ENCODE results near the gene WNK2. TPM values are rescaled to one million over a fixed set of nuclear protein-coding genes. Genes with fewer than 3 reads are reported as not detected.

The WNK2 gene
- total RNA-seq, 1 experiment from 2014 or later, result 69.4 TPM

GRCh38 chr9:93205045-93205768 is 21.3 kb downstream of the WNK2 start:
- H3K23me2 ChIP-seq (ENCODE audit: insufficient read length, low read depth, low read length, poor library complexity, severe bottlenecking), result no peaks in the 10 kb centered on the region
- H3K9ac ChIP-seq (ENCODE audit: extremely low read depth, insufficient read length, low read length), result no peak overlapping the region
- H3K79me1 ChIP-seq (ENCODE audit: insufficient read depth, low read depth, low read length, poor library complexity, severe bottlenecking), result no peaks in the 10 kb centered on the region
- H2BK20ac ChIP-seq (ENCODE audit: low read depth, low read length, poor library complexity, severe bottlenecking), result no peak overlapping the region
- H2BK12ac ChIP-seq (ENCODE audit: insufficient read length, low read depth, low read length), result no peak overlapping the region
- no peak overlapping the region for H4K8ac ChIP-seq (replicated peaks; ENCODE audit: insufficient read length, low read depth, low read length)
- no peak overlapping the region for H3K23ac ChIP-seq (ENCODE audit: insufficient read length, low read depth, low read length)
- Mint-ChIP-seq H3K27me3 (ENCODE audit: low read depth) (no peaks in the 10 kb centered on the region), H3K4me3 (no peak overlapping the region), H3K9me3 (peaks cover 0 to 3% of the 10 kb centered on the region in 2 experiments; a peak in 1 of 5 replicates), H3K36me3 (ENCODE audit: insufficient read depth in 1 of 3, low read depth in 3 of 3) (peaks cover 2 to 7% (median 5%) of the 10 kb centered on the region in 3 experiments; a peak in 5 of 7 replicates), H3K27ac (peak overlapping the region; percentile 70 to 89 (median 81); a peak in 4 of 7 replicates), H3K4me1 (peaks cover 7 to 21% of the 10 kb centered on the region in 2 experiments)
- no peak overlapping the region for H3K56ac ChIP-seq (ENCODE audit: insufficient read length, low read depth, low read length)
- H3K27me3 ChIP-seq (ENCODE audit: insufficient read depth, low read length), result no peaks in the 10 kb centered on the region
- no peak overlapping the region for H2BK15ac ChIP-seq (ENCODE audit: low read depth, low read length)
- H4K91ac ChIP-seq (ENCODE audit: insufficient read length, low read depth, low read length), result no peak overlapping the region
- no peak overlapping the region for H2AFZ ChIP-seq (ENCODE audit: low read length)
- no peak for DNase-seq
- H3K79me2 ChIP-seq (ENCODE audit: insufficient read depth, low read length), result peaks cover 7% of the 10 kb centered on the region; the same call in 1 of the 2 replicates
- H2AK5ac ChIP-seq (ENCODE audit: insufficient read length, low read length), result no peak overlapping the region
- no peak overlapping the region for H3T11ph ChIP-seq (ENCODE audit: low read length)
- no peak overlapping the region for H3K4ac ChIP-seq (ENCODE audit: low read depth, low read length)
- H4K5ac ChIP-seq (ENCODE audit: insufficient read length, low read depth, low read length), result no peak overlapping the region
- H2BK120ac ChIP-seq (ENCODE audit: low read depth, low read length, poor library complexity, severe bottlenecking), result no peak overlapping the region
- TF ChIP-seq CTCF (conservative IDR thresholded peaks at IDR 0.05), result no peak
- no peak overlapping the region for H3K27ac ChIP-seq (ENCODE audit: insufficient read length, low read depth, low read length)
- no peaks in the 10 kb centered on the region for H3K4me1 ChIP-seq (ENCODE audit: insufficient read depth, low read length)
- H3K18ac ChIP-seq (ENCODE audit: insufficient read length, low read depth, low read length), result no peak overlapping the region
- H4K20me1 ChIP-seq (ENCODE audit: control insufficient read depth, insufficient read depth, insufficient read length), result peaks cover 3% of the 10 kb centered on the region
- no peak overlapping the region; the same call in 1 of the 2 replicates for H3K14ac ChIP-seq (ENCODE audit: insufficient read depth, low read length)
- H3K4me2 ChIP-seq (ENCODE audit: insufficient read depth, insufficient read length, low read length), result no peak overlapping the region
- no CpG with 5 or more reads among the region's 14 CpGs for WGBS (ENCODE audit: extremely low coverage, insufficient read length, low lambda C conversion rate)
- no peak overlapping the region for H2BK5ac ChIP-seq (ENCODE audit: insufficient read length, low read length)
- no peaks in the 10 kb centered on the region for H3K9me3 ChIP-seq (ENCODE audit: control insufficient read depth, low read depth, low read length)

Measured in H9 (cell line).